Measurements from ENCODE around the gene HMBS.
"Not testable (repeated sequence)": the region's sequence is repeated elsewhere in the genome, so short reads cannot be mapped to it uniquely, and the experiment has no call there.

HMBS gene

DNA sequence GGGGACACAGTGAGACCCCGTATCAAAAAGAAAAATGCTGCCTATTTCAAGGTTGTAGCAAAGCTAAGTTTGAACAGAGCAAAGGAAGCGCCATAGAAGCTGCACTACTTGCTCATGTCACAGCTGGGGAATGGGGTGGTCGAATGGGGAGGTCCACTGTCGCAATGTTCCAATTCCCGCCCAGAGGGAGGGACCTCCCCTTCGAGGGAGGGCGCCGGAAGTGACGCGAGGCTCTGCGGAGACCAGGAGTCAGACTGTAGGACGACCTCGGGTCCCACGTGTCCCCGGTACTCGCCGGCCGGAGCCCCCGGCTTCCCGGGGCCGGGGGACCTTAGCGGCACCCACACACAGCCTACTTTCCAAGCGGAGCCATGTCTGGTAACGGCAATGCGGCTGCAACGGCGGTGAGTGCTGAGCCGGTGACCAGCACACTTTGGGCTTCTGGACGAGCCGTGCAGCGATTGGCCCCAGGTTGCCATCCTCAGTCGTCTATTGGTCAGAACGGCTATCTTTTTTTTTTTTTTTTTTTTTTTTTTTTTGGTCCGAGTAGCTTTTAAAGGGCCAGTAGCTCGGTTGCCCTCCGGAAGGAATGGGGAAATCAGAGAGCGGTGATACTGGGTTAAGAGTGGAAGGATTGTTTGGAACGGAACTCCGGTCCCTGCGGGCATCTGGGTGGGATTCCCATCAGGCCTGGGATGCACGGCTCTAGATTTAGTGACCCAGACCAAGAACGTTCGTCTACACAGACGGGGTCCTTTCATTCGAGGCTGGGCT lies at the start of gene HMBS:
Gene HMBS (plus strand): TSS at position 219 of the 774 bp plus-strand sequence. CDS start 153 bp downstream, at position 372.
- peak; percentile 92 for DNase-seq (ENCODE audit: low spot score)

DNA sequence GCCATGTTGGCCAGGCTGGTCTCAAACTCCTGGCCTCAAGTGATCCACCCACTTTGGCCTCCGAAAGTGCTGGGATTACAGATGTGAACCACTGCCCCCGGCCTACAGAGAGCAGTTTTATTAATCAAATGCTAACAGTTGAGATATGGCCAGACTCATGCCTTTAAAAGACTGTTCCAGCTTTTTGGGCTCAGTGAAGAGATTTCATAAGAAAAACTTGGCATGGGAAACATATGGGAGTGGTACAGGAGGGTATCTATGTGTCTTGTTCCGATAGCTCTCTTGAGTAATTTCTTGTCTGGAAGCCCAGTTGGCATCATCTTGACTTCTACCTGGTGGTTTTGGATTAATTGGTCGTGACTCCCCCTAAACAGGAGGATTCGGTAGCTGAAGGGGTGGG lies 45.8 kb upstream of the HMBS start:
- no peak for DNase-seq (ENCODE audit: low spot score)

DNA sequence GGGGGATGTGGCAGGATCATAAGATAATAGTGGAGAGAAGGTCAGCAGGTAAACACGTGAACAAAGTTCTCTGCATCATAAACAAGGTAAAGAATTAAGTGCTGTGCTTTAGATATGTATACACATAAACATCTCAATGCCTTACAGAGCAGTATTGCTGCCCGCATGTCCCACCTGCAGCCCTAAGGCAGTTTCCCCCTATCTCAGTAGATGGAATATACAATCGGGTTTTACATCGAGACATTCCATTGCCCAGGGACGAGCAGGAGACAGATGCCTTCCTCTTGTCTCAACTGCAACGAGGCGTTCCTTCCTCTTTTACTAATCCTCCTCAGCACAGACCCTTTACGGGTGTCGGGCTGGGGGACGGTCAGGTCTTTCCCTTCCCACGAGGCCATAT lies 45.2 kb upstream of the HMBS start:
- not testable (repeated sequence) for DNase-seq (ENCODE audit: low spot score)

DNA sequence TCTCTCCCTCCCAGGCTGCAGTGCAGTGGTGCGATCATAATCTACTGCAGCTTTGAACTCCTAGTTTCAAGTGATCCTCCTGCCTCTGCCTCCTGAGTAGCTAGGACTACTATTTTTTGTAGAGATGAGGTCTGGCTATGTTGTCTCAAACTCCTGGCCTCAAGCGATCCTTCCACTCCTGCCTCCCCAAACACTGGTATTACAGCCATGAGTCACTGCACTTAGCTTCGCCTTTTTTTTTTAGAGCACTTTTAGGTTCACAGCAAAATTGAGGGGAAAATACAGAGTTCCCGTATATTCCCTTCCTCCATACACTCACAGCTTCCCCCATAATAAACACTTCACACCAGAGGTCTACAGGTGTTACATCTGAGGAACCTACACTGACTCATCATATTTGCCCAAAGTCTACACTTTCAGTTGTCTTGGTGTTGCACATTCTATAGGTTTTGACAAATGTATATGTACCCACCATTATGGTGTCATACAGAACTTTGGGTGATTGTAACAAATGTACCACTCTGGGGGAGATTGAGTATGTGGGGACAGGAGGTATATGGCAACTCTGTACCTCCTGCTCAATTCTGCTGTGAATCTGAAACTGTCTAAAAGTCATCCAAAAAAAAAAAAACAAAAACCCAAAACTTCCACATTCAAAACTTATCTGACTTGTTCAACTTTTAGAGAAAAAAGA lies 42.7 kb upstream of the HMBS start:
- no peak for DNase-seq (ENCODE audit: low spot score)

DNA sequence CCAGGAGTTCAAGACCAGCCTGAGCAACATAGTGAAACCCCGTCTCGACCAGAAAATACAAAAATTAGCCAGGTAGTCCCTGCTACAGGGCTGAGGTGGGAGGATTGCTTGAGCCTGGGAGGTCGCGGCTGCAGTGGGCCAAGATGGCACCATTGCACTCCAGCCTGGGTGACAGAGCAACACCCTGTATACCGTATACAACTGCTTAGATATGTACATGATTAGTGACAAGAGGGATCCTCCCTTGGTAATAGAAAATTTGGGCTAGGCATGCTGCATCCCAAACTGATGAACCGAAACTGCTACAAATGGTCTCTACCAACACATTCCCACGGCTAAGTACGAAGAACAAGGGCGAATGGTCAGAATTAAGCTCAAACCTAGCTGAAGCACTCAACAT lies 41.8 kb upstream of the HMBS start:
- DNase-seq (ENCODE audit: low spot score): no peak

DNA sequence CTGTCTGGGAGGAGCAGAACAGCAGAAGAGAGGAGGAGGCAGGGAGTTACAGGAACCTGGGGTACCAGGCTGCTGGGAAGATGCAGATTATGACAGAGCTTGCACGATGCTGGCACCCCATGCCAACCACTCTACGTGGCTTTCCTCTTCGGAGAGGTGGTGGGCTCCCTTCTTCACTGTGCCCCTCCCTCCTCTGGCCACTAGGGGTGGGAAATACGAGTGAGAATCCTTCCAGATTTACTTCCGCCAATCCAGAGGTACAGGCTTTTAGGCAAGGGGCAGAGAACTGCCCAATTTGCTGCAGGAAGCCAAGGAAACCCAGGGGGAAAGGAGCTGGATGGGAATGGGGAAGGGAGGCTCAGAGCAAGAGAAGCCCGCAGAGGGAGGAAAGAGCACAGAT lies 40.0 kb upstream of the HMBS start:
- no peak for DNase-seq (ENCODE audit: low spot score)

DNA sequence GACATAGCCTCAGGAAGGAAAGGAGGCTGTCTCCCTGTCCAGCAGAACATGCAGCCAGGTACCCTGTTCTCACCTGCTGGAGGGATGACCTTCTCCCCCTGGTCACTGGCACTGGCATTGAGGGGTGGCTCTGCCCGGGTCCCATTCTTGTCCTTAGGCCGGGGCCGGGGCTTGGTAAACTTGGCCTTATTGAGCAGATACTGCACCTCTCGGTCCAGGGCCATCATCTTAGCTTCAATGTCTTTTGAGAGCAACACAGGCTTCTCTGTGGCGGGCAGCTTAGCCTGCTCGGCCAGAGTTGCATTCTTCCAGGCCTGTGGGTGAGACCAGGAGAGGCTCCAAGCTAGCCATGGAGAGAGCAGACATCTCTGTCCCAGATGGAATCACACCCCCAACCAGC lies 38.2 kb upstream of the HMBS start:
- no peak for DNase-seq (ENCODE audit: low spot score)

DNA sequence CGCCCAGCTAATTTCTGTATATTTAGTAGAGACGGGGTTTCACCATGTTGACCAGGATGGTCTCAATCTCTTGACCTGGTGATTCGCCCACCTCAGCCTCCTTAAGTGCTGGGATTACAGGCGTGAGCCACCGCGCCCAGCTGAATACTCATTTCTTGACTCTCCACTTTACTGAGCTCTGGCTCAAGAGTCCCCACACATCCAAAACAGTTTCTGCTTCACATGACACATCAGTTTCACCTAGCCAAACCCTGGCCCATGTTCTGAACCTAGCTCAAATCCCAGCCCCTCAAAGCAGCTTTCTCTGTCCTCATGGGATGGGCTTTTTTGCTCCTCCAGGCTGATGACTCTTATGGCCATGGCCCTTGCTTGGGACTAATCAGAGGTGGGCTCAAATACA lies 37.5 kb upstream of the HMBS start:
- no peak for DNase-seq (ENCODE audit: low spot score)

DNA sequence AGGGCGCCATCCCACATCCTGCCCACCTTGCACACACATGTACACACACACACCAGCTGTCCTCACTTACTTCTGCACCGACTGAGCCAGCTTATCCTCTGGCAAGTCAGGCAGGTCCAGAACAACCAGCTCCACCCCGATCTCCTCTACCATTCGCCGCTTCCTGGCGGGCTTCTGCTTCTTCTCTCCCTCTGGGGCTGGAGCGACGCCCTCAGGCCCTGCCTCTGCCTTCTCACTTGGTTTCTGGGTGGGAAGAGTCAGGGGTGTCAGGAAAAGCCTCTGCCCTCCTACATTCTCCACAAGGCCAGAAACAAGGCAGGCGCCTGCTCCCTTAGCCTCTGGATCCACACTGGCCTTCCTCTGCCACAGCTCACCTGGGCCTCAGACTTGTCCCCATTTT lies 36.0 kb upstream of the HMBS start:
- no peak for DNase-seq (ENCODE audit: low spot score)

DNA sequence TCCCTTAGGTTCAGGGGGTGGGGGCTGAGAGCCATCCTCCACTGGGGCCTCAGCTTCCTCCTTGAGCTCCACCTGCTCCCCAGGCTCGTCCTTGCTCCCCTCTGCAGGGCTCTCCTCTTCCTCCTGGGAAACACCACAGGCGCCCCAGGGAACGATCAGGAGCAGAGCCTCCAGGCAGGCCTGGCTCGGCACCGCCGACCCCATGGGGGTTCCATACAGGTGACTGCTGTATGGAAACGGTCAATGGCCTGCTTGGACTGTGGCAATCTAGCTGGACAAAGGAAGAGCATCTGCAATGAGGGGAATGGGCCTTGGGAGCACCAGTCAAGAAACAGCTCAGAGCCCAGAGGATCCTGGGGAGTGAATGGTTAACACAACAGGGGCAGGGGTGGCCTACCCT lies 35.6 kb upstream of the HMBS start:
- DNase-seq (ENCODE audit: low spot score): no peak

DNA sequence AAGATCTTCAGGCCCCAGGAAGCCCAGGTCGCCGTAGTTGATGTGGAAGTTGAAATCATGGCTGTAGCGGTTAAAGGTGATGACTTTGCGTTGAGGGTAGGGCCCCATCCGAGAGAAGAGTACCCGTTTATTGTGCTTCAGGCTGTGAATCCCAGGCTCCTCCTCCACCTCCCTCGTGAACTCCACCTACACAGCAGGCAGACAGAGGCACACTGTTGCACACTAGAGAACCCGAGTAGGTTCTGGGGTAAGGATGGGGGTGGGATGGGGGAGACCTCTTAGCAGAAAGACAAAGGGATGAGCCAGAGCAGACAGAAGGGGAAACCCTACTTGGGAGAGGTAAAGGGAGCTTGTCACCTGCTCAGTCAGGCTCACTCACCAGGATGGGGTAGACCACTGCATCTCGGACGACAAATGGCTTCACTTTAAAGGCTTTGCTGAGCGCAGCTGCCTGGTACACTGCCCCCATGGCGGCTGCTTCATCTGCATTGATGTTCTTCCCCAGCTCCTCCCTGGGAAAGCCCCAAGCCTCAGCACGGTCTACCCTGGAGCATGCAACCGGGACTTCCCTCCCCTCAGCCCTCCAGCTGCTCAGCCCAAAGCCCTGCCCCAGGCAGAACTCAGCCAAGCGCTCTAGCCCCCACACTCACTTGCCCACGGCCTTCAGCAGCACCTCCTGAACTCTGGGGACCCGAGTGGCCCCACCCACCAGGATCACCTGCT lies 33.1 kb upstream of the HMBS start:
- DNase-seq (ENCODE audit: low spot score): no peak

DNA sequence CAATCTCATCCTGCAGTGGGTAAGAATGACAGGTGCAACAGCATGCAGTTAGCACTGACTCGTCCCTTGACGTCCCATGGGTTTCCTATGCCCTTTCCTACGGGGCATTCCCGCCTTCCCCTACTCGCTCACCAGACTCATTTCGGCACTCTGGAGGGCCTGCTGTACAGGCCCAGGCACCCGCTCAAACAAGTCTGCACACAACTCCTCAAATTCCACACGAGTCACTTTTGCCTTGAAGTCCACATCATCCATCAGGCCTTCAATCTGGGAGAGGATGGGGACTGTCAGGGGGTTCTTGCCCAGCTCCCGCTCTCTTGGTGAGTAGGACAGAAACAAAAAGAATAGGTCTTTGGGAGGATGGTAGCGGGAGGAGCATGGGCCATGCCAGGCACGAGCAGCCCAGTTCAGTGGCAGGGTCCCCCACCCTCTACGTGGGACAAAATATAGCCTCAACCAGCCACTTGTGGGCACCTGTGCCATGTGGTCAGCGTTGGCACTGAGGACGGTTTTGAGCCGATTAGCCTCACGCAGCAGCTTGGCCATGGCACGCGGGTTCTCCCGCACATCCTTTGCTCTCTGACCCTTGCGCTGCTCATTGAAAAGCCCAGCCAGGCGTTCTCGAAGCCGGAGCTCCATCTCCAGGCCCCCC lies 32.4 kb upstream of the HMBS start:
- no peak for DNase-seq (ENCODE audit: low spot score)

DNA sequence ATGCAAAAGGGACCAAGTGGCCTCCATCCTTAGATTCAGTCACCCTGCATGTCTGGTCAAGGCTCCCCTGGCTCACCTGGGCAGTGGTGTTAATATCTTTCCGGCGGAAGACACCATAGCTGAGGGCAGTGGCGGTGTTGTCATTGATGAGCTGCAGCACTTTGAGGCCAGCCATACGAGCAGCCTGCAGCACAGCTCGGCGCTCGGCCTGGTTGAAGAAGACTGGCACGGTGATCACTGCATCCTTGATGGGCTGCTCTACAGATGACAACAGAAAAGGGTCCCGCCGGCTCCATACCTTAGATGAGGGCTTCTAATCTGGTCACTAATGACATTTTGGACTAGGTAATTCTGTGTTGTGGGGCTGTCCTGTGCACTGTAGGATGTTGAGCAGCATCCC lies 30.3 kb upstream of the HMBS start:
- no peak for DNase-seq (ENCODE audit: low spot score)

DNA sequence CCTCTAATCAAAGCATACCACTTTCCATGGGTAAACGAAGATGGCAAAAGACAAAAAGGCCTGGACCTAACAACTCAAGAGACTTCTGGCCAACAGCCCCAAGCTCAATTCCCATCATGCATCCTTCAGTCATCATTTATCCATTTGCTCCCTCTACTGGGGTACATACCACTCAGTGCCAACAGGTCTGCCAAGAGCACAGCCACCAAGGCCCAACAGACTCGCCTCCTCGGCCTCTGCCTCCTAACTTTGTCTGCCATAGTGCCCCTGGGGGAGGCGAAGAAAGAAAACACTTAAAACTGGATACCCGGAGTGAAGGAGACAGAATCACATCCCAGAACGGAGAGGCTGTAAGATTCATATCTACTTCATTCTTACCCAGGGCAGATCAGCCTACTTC lies 28.8 kb upstream of the HMBS start:
- DNase-seq (ENCODE audit: low spot score): peak; percentile 41

DNA sequence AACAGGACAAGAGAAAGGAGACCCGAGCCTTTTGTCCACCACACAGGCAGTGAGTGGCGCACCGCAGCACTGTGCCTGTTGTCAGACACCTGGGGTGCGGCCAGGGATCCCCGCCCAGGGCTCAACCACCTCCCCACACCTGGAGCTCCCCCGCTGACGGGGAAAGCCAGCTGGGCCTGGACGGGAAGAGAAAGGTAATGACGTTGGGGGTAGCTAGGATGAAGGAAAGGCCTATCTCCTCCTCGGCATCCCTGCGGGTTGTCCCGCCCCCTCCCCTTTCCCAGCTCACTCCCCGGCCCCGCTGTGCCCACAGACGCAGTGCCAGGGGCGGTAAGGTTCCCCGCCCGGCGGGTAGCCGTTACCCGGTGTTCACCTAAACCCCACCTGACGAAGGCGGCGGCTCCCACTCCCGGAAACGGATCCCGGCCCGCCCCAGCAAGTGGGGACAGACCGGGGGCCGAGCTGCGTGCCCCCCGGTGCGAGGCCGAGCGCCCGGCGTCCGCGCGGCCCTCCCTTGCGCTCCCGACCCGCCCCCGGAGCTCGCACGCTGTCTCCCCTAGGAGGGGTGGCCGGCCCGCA lies 28.2 kb upstream of the HMBS start:
- DNase-seq (ENCODE audit: low spot score): no peak

DNA sequence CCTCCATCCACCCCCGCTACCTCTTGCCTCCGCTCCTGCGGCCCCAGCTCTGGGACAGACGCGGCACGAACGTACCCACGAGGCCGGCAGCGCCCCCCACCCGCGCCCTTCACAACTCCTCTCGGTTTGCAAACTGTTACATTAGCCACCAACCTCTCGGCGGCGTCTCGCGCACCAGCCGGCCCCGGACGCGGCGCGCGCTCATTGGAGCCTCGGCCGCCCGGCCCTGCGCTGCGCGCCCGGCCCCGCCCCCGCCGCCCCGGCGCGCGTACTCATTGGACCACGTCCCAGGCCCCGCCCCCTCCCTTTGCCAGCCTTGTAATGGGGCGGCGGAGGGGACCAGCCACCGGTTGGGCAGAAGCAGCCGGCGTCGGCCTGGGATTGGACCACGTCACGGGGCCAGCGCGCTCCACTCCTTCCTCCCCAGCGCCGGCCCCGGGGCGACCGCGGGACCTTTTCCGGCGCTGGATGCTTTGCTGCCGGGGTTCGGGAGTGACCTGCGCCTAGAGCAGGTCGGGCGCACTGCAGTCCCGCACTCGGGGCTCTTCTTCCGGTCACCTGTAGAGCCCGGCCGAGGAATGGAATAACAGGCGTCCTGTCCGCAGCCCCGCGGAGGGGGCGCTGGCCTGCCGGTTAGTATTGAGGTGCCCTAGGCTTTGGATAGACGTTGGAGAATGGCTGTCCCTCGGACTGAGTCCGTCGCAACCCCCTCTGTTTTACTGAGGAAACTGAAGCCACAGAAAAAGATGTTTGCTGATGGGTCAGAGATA lies 27.5 kb upstream of the HMBS start, which contains the start of gene HYOU1:
Gene HYOU1 (minus strand): TSS at position 206 of the 770 bp plus-strand sequence. CDS start 1,045 bp downstream, outside the sequence.
- DNase-seq (ENCODE audit: low spot score): peak; percentile 99

DNA sequence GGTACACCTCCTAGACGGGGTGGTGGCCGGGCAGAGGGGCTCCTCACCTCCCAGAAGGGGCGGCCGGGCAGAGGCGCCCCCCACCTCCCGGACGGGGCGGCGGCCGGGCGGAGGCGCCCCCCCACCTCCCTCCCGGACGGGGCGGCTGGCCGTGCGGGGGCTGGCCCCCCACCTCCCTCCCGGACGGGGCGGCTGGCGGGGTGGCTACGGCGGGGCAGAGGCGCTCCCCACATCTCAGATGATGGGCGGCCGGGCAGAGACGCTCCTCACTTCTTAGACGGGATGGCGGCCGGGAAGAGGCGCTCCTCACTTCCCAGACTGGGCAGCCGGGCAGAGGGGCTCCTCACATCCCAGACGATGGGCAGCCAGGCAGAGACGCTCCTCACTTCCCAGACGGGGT lies 25.6 kb upstream of the HMBS start:
- DNase-seq (ENCODE audit: low spot score): not testable (repeated sequence)

DNA sequence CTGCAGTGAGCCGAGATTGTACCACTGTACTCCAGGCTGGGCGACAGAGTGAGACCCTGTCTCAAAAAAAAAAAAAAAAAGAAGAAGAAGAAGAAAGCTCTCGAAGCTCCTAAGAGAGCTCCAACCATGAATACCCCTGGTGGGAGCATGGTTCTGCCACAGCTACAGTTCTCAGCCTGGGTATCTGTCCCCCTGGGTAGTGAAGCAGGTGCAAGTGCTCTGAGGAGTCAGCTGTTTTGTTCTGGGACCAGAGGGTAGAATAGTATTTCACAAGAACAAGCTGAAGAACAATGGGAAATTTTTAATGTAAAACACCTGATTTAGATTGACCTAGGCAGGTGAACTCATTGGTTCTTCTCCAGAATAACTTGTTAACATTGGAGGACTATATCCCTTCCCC lies 23.4 kb upstream of the HMBS start:
- no peak for DNase-seq (ENCODE audit: low spot score)

DNA sequence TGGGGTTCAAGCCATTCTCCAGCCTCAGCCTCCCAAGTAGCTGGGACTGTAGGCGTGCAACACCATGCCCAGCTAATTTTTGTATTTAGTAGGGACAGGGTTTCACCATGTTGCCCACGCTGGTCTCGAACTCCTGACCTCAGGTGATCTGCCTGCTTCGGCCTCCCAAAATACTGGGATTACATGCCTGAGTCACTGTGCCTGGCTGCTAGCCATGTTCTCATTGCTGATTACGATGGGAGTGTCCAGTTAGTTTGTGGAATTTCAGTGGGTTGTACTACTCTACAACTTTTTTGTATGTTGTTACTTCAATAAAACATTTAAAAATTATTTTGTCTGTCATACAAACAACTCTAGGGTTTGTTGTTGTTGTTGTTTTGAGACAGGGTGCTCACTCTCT lies 21.9 kb upstream of the HMBS start:
- peak; percentile 59 for DNase-seq (ENCODE audit: low spot score)

DNA sequence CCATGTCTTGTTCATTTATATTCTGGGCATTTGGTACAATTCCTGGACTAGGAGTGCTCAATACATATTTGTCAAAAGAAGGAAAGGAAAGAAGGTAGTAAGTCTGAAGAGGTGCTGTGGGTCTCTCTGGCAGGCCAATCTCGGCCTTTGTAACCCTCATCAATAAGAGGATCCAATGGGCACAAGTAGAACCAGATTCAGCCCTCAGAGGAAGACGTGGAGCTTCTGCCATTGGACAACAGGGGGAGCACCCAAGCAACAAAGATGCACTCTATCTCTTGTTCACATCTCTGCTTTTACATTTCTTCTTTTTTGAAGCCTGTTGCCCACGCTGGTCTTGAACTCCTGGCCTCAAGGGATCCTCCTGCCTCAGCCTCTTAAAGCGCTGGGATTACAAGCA lies 19.3 kb upstream of the HMBS start:
- peak; percentile 25 for DNase-seq (ENCODE audit: low spot score)

All from AG08396 (cell line).